Fibroblast of mammary gland (primary cell): ENCODE measurements around the gene PTPRN2.

Experiments
- DNase-seq: peaks from one replicate; pipeline ENCODE4 v3.0.0-alpha.2; 2010; ENCODE audit warnings: low read depth
- H3K4me3 ChIP-seq: 2 replicates; pipeline ENCODE4 v1.5.1; 2011; ENCODE audit warnings: low read depth, mild to moderate bottlenecking, low read length, moderate library complexity; ENCODE audit not compliant: control insufficient read depth
- TF ChIP-seq, protein P1 (sequence below): conservative IDR thresholded peaks from 2 replicates; pipeline ENCODE4 v1.5.1; 2011; ENCODE audit warnings: low read depth, low read length, inconsistent platforms; ENCODE audit not compliant: control insufficient read depth, insufficient read depth

Gene PTPRN2

DNA sequence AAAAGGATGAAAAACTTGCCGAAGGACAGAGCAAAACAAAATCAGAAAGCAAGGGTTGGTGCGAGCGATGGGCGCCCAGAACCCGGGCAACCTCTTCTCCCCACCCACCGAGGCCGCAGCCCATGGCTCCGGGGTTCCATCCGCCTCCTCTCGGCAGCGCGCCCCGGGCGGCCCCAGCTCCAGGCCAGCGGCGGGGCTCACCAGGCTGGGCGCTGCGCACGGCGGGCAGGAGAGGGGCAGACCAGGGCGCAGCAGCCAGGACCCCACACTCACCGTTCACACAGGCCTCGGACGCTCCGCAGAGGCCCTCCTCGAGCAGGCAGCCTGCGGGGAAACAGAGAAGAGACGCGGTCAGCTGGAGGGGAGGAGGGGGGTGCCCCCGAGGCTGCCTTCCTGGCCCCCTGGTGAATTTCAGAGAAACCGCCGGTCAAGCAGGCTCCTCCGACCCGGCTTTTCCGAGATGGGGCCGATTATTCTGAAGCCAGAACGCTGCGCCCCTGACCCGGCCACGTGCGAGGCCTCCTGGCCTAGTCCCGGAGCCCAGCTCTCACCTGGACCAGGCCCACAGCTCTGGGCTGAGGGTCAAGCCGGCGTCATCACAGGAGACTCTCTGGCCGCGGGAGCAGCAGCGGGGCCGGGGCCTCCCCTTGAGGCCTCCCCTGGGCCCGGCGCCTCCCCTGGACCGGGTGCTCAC lies 98.0 kb downstream of the PTPRN2 start:
- DNase-seq = no peak
- H3K4me3 ChIP-seq = no peak overlapping the region
- TF ChIP-seq, protein P1, sequence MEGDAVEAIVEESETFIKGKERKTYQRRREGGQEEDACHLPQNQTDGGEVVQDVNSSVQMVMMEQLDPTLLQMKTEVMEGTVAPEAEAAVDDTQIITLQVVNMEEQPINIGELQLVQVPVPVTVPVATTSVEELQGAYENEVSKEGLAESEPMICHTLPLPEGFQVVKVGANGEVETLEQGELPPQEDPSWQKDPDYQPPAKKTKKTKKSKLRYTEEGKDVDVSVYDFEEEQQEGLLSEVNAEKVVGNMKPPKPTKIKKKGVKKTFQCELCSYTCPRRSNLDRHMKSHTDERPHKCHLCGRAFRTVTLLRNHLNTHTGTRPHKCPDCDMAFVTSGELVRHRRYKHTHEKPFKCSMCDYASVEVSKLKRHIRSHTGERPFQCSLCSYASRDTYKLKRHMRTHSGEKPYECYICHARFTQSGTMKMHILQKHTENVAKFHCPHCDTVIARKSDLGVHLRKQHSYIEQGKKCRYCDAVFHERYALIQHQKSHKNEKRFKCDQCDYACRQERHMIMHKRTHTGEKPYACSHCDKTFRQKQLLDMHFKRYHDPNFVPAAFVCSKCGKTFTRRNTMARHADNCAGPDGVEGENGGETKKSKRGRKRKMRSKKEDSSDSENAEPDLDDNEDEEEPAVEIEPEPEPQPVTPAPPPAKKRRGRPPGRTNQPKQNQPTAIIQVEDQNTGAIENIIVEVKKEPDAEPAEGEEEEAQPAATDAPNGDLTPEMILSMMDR = no peak

DNA sequence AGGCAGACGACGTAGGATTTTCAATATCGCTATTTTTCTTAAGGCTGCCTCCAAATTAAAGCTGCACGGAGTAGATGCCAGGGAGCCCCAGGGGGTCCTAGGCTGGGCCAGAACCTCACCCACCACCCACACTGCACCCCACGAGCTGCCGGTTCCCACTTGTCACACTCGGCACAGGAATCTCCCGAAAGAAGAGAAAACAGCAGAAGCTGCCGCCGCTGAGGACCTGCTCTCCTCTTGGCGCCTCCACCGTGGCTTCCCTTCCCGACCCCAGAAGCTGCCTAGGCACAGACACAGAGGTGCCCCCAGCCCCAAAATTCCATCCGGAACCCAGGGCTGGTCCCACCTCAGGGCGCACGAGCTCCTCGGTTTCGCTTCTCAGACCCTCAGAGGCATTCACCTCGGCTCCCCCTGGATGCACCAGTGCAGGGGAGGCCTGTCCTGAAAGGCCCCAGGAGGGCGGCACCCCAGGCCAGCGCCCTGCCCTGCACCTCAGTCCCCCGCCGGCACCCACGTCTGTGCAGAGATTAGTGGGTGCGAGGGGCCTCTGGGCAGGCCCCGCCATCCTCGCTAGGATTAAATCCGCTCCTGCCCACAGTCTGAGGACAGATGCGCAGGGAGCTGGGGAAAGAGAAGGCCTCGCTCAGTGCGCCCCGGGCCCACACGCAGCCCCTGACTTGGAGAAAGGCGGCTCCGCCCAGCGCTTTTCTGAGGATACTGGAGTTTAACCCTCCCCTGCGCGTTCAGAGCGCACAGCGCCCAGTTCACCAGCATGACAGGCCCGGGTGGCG lies 99.2 kb downstream of the PTPRN2 start:
- DNase-seq = no peak
- H3K4me3 ChIP-seq = no peak overlapping the region
- TF ChIP-seq, protein P1 = no peak

DNA sequence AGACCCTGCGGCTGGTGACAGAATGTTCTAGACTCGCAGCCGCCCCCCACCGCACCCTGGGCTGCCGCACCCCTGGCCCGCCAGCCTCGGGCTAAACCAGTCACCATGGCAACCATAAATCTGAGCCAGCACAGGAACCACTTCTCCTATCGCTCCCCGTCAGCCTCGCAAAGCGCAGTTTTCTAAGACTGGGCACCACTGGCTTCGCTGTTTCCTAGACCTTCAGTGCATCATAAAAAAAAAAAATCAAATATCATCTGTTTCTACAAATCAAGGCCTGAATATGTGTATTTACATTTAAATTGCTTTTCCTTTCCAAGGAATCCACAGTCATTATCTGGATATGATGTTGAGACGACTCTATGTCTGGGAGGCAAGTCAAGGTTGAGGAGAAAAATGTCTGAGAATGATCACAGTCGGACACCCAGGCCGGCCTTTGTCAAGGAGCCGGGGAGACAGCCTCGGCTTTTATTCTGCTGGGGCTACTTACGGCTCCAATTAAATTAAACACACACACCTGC lies 99.9 kb downstream of the PTPRN2 start:
- TF ChIP-seq, protein P1 = no peak
- H3K4me3 ChIP-seq = no peak overlapping the region

DNA sequence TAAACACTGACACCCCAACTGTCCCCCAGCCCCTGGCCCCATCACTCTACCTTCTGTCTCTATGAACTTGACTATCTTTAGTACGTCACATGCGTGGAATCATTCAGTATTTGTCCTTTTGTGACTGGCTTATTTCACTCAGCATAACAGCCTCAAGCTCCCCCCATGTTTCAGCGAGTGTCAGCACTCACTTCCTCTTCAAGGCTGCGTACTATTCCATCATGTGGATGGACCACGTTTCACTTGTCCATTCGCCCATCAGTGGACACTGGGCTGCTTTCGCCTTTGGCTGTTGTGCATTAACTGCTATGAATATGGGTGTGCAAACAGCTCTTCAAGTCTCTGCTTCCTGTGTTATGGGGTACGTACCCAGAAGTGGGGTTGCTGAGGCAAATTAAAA lies 100.7 kb downstream of the PTPRN2 start:
- TF ChIP-seq, protein P1 = no peak
- no peak for DNase-seq
- H3K4me3 ChIP-seq = no peak overlapping the region

More for the DNA sequence above, 99.9 kb downstream of the PTPRN2 start:
- DNase-seq = no peak

DNA sequence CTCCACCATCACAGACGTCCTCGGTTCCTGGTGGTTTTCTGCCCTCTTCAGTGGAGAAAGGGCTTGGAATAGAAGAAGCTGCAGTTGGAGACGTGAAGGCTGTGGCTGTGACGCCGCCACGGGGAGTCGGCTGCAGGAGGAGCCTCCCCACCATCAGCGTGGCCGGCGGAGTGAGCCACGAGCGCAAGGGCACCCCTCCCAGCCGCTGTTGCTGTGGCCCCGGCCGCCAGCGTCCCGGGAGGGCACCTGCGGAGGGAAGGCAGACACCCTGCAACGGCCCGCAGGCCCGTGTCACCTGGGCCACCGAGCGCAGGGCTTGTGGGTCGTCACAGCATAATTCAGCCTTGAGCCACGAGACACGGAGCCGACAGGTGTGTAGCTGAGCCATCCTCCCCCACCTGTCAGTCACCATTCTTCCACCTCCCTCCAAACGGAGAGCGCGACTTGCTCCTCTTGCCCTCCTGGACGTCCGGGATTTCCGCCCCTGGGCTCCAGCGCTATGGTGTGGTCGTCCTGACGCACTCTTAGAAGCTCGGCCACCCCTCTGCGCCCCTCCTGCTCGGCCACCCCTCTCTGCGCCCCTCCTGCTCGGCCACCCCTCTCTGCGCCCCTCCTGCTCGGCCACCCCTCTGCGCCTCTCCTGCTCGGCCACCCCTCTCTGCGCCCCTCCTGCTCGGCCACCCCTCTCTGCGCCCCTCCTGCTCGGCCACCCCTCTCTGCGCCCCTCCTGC lies 102.7 kb downstream of the PTPRN2 start:
- no peak for DNase-seq
- TF ChIP-seq, protein P1 = no peak
- H3K4me3 ChIP-seq = no peak overlapping the region

DNA sequence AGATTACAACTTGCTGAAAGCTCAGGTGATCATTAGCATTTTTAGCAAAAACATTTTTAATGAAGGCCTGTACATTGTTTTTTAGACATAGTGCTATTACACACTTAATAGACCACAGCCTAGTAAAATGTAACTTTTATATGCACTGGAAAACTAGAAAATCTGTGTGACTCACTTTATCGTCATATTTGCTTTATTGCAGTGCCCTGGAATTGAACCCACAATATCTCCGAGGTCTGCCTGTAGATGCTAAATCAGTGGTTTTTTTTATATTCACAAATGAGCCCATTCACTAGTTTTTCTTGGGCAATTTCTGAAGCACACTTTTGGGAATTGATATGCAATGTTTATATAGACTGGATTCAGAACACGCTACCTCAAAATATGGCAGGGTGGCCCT lies 105.1 kb downstream of the PTPRN2 start:
- no peak for DNase-seq
- TF ChIP-seq, protein P1 = no peak
- H3K4me3 ChIP-seq = no peak overlapping the region
